HG02588 (cell line): ENCODE measurements around the gene LMF1.

ENCODE experiments used
- ATAC-seq: cut with Tn5 transposase; IDR thresholded peaks from one replicate; pipeline ENCODE4 v1.9.1; 2021; ENCODE audit warnings: mild to moderate bottlenecking, moderate library complexity; ENCODE audit not compliant: unreplicated experiment

Gene LMF1

DNA sequence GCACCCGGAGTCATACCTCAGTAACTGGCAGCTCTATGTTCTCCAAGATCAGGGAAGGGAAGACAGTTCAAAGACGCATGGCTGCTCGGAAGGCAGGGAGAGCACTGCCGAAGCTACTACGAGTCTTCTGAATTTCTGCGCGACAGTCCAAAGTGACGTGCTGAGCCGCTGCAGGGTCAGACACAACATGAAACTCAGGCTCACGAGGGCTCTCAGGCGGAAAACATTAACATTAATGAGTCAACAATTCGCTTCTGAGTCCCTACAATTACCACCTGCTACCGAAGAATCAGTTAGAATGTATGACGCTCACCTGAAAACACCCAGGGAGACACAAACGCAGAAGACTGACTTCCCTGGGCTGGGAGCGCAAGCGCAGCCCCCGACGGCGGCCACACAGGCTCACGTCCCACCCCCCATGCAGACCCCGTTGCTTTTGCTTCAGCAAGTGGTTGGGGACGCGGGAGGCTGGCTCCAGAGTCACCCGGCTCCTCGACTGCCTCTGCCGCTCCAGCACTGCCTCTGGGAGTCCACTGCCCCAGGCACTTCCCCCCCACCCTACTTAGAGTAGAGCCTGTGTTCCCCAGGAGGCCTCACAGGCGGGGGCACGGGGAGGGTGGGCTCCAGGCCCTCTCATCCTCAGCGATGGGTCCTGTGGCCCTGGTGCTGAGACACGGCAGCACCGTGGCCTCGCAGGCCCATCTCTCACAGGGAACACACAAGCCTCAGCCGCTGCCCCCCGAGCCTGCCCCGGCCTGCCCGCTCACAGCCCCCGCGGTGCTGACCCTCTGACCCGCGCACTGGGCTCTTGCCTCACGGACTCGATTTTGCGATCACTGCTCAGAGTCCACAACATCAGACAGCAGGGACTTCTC is 38.9 kb downstream of the LMF1 start:
- ATAC-seq = no peak

DNA sequence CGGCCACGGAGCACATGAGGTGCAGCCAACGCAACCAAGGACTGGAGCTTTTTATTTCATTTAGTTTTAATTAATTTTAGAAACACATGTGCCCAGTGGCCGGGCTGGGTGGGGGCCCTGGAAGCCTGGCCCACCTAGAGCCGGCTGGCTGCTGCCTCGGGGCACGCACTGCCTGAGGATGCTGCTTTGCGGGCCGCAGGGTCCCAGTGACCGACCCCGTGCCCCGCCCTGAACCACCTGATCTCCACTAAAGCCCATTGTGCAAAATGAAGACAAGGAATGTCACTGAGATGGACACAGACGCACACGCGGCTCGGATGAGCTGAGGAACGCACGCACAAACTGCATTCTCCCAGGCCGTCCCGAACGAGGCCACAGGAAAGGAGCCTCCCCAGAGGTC is 39.6 kb downstream of the LMF1 start:
- ATAC-seq = no peak

DNA sequence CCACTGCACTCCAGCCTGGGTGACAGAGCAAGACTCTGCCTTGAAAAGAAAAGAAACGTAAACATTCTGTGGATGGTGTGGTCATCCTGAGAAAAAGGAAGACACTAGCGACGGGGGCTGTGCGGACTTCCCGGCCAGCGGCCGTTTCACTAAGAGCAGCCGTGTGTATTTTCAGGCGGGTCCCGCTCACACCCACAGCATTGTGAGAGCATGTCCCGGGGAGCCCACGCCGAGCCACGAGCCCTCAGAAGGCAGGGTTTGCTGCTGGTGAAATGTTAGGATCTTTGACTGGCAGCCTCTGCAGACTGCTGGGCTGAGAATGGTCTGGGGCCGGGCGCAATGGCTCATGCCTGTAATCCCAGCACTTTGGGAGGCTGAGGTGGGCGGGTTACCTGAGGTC is 40.3 kb downstream of the LMF1 start:
- ATAC-seq = no peak

GRCh38 chr16:930076-930475 is 40.7 kb downstream of the LMF1 start:
- ATAC-seq = no peak

- no peak for ATAC-seq
These were observed 41.3 kb downstream of the LMF1 start for GRCh38 chr16:929227-930073.

GRCh38 chr16:928526-928925 is 42.3 kb downstream of the LMF1 start:
- ATAC-seq = no peak

GRCh38 chr16:927931-928330 is 42.9 kb downstream of the LMF1 start:
- no peak for ATAC-seq

- no peak for ATAC-seq
These were observed 43.4 kb downstream of the LMF1 start for GRCh38 chr16:927406-927805.

DNA sequence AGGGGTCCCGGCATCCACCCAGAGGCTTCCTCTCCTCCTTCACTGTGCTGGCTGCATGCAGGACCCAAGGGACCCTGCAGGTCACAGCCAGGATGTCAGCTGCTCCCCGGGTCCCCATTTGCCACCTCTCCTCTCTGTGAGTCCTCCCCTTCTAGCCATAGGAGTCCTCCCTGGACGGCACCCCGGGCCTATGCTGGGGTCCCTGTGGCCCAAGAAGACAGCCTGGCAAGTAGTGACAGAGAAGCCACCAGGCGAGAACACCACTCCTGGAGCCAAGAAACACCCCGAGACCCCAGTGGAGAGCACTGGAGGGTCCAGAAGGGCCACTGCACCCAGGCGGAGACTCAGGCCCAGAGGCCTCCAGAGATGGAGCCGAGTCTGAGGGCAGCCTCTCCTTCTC is 44.1 kb downstream of the LMF1 start:
- no peak for ATAC-seq

DNA sequence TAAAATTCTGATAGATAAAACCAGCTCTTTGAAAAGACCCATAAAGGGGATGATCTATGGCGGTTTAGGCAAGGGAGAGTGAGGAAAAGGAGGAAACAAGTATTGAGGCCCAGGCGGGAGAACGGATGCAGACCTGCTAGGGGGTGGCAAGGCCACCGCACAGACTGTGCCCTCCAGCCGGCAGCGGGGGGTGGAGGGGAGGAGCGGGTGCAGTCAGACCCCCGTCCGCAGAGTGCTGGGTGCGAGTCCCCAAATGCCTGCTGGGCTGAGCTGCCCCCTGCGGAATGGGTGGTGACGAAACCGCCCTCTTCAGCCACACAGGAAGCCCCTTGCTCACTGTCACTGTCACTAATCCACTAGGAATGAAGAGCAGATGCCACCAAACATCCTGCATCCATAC is 46.0 kb downstream of the LMF1 start:
- no peak for ATAC-seq

DNA sequence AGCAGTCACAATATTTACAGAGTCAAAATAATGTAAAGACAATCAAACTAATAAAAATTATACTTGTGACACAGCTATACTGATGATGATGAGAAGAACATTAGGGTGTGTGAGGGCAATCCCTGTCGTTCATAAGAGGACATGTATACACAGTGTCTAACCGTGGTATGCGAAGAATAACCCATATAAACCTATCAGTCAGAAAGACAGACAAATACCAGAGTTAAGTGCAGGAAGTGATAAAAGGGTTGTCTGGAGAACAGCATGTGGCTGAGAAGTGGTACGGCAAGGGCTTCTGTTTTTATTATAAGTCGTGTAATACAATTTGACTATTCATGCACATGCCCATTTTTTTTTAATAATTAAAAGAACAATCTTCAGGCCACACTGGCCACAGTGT is 46.7 kb downstream of the LMF1 start:
- ATAC-seq = no peak

DNA sequence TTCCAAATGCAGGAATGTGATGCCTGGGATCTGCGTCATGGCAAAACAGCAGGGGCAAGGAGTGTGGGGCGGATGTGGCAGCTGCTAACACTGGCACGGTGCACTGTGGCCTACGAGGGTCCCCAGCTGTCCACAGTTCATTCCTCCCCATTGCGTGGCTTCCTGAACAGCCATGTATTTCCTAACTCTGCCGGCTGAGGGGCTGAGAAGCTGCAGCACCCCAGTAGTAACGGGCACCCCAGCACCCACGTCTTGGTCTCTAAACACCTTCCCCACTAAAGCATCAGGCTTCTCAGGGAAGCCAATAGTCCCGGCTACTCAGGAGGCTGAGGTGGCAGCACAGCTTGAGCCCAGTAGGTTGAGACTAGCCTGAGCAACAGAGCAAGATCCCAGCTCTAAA is 47.6 kb downstream of the LMF1 start:
- no peak for ATAC-seq

DNA sequence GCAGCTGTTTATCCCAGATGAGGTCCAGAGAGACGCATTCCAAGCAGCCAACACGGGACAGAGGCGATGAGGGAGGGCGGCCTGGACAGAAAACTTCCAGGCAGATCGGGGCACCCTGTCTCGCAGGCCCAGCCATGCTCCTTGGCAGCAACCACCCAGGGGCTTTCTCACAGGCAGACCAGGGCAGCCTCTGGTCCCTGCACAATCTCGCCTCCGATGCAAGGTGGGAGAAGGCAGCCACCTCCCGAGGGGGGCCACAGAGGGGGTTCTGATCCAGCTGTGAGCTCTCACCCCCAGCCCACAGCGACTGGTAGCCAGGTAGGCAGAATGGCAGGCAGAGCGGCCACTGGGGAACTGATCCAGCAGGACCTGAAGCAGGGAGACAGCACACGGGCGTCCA is 48.7 kb downstream of the LMF1 start:
- ATAC-seq = no peak

GRCh38 chr16:921321-921905 is 49.4 kb downstream of the LMF1 start:
- ATAC-seq = no peak

GRCh38 chr16:920717-921116 is 50.1 kb downstream of the LMF1 start:
- ATAC-seq = no peak

GRCh38 chr16:920051-920681 is 50.6 kb downstream of the LMF1 start:
- no peak for ATAC-seq

GRCh38 chr16:919658-920050 is 51.1 kb downstream of the LMF1 start:
- no peak for ATAC-seq

GRCh38 chr16:918741-919657 is 51.8 kb downstream of the LMF1 start:
- no peak for ATAC-seq

- no peak for ATAC-seq
These were observed 52.7 kb downstream of the LMF1 start for GRCh38 chr16:918068-918467.

- no peak for ATAC-seq
These were observed 53.2 kb downstream of the LMF1 start for GRCh38 chr16:917591-918061.
